Measurements from ENCODE around the gene DOK3.

DNA sequence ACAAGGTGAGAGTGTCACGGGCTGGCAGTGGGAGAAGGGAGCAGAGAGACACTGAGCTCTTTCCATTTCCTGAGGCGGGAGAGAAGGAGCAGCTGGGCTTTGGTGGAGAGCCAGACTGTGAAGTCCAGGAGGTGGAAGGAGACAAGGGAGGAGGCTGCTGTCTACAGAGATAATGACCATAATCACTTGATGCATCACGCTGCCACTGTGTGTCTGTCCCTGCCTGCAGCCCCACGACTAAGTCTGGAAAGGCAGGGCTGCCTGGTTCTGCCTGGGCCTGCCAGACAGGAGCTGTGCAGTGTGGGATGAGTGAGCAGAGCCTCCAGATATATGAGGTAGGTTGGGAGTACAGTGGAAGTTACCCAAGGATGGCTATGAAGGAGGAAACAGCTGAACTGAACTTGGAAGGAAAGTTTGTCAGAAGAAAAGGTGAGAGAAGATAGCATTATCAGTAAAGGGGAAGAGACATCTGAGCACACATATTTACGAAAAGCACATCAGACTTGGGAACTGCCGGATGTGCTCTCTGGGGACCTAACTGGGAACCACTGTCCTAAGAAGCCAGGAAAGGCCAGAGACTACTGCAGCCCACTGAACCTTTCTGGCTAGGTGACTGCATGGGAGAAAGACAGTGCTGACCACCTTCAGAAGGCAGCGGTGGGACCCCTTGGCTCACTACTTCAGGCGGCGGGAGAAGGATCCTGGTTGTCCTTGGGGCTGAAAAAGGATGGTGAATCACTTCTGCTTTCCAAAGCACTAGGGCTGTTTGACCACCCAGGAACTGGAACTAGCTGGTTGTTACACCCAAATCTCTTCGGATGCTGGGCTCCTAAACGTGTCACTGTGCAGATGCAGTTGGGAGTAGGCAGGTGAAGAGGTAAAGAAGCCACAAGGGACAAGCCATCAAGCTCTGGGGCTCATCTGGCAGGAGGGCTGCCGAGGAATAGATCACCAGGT lies 19.9 kb upstream of the DOK3 start:
- TF ChIP-seq, protein P1, sequence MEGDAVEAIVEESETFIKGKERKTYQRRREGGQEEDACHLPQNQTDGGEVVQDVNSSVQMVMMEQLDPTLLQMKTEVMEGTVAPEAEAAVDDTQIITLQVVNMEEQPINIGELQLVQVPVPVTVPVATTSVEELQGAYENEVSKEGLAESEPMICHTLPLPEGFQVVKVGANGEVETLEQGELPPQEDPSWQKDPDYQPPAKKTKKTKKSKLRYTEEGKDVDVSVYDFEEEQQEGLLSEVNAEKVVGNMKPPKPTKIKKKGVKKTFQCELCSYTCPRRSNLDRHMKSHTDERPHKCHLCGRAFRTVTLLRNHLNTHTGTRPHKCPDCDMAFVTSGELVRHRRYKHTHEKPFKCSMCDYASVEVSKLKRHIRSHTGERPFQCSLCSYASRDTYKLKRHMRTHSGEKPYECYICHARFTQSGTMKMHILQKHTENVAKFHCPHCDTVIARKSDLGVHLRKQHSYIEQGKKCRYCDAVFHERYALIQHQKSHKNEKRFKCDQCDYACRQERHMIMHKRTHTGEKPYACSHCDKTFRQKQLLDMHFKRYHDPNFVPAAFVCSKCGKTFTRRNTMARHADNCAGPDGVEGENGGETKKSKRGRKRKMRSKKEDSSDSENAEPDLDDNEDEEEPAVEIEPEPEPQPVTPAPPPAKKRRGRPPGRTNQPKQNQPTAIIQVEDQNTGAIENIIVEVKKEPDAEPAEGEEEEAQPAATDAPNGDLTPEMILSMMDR (IDR thresholded peaks at IDR 0.05; ENCODE audit: insufficient read depth, low read length, poor library complexity, severe bottlenecking): no peak
- TF ChIP-seq EZH2phosphoT487 (conservative IDR thresholded peaks at IDR 0.05; ENCODE audit: low read length): no peak

Data from SU-DHL-6 (cell line).